Gastroesophageal sphincter (tissue), 3 donors: ENCODE measurements around the gene NCKAP5.

Experiments
- POLR2A ChIP-seq, 2 donors: fragments of 450-650 bp; IDR thresholded peaks; one replicate each; pipeline ENCODE4 v1.6.1; 2017; ENCODE audit warnings: antibody characterized with exemption in 2 of 2, mild to moderate bottlenecking in 2 of 2, moderate library complexity in 1 of 2
- TF ChIP-seq, protein P1 (sequence below), 4 experiments: fragments of 200-600 bp in 2 of 4; fragments of 450-650 bp in 2 of 4; sonication (generic) in 1 of 4; IDR thresholded peaks; one replicate each; pipeline ENCODE4 v1.5.1; 2017 to 2019; ENCODE audit warnings: antibody characterized with exemption in 4 of 4, mild to moderate bottlenecking in 2 of 4, moderate library complexity in 2 of 4

DNA sequence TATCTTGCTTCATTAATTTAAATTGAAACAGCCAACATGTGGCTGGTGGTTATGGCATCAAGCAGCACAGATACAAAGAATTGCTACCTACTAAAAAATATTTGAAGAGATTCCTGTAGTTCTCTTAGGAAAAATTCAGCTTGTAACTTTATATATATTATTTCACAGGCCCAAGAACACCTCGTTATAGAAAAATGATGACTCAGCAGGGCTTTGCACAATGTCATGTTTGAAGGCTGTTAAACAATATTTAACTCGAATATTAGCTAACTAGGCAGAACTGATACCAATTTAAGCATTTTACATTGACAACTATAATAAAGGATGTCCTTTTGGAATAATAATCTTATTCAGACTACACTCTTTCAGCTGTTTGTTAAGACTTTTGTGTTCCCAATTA is 795.9 kb downstream of the NCKAP5 start:
- no peak for TF ChIP-seq POLR2A (IDR thresholded peaks at IDR 0.05)
- TF ChIP-seq, protein P1, sequence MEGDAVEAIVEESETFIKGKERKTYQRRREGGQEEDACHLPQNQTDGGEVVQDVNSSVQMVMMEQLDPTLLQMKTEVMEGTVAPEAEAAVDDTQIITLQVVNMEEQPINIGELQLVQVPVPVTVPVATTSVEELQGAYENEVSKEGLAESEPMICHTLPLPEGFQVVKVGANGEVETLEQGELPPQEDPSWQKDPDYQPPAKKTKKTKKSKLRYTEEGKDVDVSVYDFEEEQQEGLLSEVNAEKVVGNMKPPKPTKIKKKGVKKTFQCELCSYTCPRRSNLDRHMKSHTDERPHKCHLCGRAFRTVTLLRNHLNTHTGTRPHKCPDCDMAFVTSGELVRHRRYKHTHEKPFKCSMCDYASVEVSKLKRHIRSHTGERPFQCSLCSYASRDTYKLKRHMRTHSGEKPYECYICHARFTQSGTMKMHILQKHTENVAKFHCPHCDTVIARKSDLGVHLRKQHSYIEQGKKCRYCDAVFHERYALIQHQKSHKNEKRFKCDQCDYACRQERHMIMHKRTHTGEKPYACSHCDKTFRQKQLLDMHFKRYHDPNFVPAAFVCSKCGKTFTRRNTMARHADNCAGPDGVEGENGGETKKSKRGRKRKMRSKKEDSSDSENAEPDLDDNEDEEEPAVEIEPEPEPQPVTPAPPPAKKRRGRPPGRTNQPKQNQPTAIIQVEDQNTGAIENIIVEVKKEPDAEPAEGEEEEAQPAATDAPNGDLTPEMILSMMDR (IDR thresholded peaks at IDR 0.05), result no peak
